ENCODE measurements around the gene CFAP90. TPM values are rescaled to one million over a fixed set of nuclear protein-coding genes. Genes with fewer than 3 reads are reported as not detected.
A peak's percentile ranks its signal among the peaks of the same experiment; 100 is the strongest.

CFAP90 gene
- total RNA-seq, 1 donor from 2014 or later = 0.64 TPM

DNA sequence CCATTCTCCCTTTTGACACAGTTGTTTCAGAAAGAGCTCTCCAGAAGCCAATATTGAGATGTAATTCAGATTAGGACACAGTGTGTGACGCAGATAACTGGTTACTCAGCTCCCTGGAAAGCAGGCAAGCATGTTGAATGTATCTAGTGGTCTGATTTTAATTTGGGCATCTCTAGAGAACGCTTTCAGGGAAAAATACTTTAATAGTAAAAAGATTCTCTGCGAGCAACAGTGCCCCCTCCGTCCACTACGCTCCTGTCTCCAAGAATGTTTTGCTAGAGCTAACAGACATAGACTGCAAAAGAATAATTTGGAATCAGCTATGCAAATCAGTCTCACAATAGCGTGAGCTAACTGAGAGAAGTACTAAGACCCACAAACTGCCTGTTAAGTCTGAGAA, 23.3 kb downstream of the CFAP90 start:
- no peak overlapping the region for H3K4me3 ChIP-seq (ENCODE audit: insufficient read depth, low read depth, low read length)
- Mint-ChIP-seq H3K36me3 (ENCODE audit: low read depth, unreplicated experiment) (no peaks in the 10 kb centered on the region), H3K27ac (ENCODE audit: unreplicated experiment) (no peak overlapping the region), H3K4me3 (ENCODE audit: unreplicated experiment) (no peak overlapping the region), H3K27me3 (ENCODE audit: low read depth, unreplicated experiment) (peaks cover 7% of the 10 kb centered on the region), H3K9me3 (ENCODE audit: unreplicated experiment) (no peaks in the 10 kb centered on the region), H3K4me1 (ENCODE audit: low read depth, unreplicated experiment) (no peaks in the 10 kb centered on the region)
- no peaks in the 10 kb centered on the region for H3K79me2 ChIP-seq (ENCODE audit: insufficient read depth, low read length)
- no peak overlapping the region for H3K27ac ChIP-seq (ENCODE audit: low read depth, low read length)
- no peaks in the 10 kb centered on the region for H3K9me3 ChIP-seq (ENCODE audit: insufficient read depth, low read depth, low read length)
- H3K27me3 ChIP-seq (ENCODE audit: insufficient read depth, low read length) = no peaks in the 10 kb centered on the region
- no peaks in the 10 kb centered on the region for H4K20me1 ChIP-seq (ENCODE audit: insufficient read depth, low read length)
- no peaks in the 10 kb centered on the region for H3K36me3 ChIP-seq (ENCODE audit: insufficient read depth, low read length)
- no peak overlapping the region for H3K9ac ChIP-seq (ENCODE audit: low read length)
- TF ChIP-seq, protein P1, sequence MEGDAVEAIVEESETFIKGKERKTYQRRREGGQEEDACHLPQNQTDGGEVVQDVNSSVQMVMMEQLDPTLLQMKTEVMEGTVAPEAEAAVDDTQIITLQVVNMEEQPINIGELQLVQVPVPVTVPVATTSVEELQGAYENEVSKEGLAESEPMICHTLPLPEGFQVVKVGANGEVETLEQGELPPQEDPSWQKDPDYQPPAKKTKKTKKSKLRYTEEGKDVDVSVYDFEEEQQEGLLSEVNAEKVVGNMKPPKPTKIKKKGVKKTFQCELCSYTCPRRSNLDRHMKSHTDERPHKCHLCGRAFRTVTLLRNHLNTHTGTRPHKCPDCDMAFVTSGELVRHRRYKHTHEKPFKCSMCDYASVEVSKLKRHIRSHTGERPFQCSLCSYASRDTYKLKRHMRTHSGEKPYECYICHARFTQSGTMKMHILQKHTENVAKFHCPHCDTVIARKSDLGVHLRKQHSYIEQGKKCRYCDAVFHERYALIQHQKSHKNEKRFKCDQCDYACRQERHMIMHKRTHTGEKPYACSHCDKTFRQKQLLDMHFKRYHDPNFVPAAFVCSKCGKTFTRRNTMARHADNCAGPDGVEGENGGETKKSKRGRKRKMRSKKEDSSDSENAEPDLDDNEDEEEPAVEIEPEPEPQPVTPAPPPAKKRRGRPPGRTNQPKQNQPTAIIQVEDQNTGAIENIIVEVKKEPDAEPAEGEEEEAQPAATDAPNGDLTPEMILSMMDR (IDR thresholded peaks at IDR 0.05; ENCODE audit: insufficient read depth, low read depth, low read length) = peak; percentile 36
- no peak for TF ChIP-seq EZH2 (IDR thresholded peaks at IDR 0.05; ENCODE audit: insufficient read depth, low read length)
- no peak for FAIRE-seq
- no peaks in the 10 kb centered on the region for H3K4me1 ChIP-seq (ENCODE audit: insufficient read depth, low read length)
- H2AFZ ChIP-seq (ENCODE audit: low read depth, low read length) = no peak overlapping the region
- H3K4me2 ChIP-seq (ENCODE audit: low read length) = no peak overlapping the region
- DNase-seq (ENCODE audit: low read depth) = no peak

DNA sequence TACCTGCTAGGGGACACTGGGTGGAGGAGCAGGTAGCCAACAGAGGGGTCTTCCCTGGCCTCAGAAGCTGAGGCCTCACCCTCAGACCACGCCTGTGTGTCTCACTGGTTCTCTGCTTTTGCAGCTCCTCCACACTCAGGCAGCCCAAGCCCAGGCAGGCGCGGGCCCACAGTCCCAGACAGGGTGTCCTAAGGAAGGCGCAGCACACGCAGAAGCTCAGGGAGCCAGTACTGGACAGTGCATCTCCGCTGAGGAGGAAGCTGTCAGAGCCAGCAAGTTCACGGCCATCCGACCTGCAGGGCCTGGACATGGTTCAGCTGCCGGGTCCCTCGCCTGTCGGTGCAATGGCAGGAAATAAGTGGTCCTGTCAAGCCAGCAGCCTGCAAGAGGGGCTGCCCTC, 25.3 kb downstream of the CFAP90 start:
- no peak overlapping the region for H3K4me3 Mint-ChIP-seq (ENCODE audit: unreplicated experiment)
- H4K20me1 ChIP-seq (ENCODE audit: insufficient read depth, low read length) = no peaks in the 10 kb centered on the region
- no peak overlapping the region for H3K27ac ChIP-seq (ENCODE audit: low read depth, low read length)
- H3K4me1 Mint-ChIP-seq (ENCODE audit: low read depth, unreplicated experiment) = no peaks in the 10 kb centered on the region
- H3K79me2 ChIP-seq (ENCODE audit: insufficient read depth, low read length) = no peaks in the 10 kb centered on the region
- H3K4me1 ChIP-seq (ENCODE audit: insufficient read depth, low read length) = no peaks in the 10 kb centered on the region
- no peak overlapping the region for H3K4me3 ChIP-seq (ENCODE audit: insufficient read depth, low read depth, low read length)
- H3K27me3 Mint-ChIP-seq (ENCODE audit: low read depth, unreplicated experiment) = peaks cover 3% of the 10 kb centered on the region
- H3K36me3 ChIP-seq (ENCODE audit: insufficient read depth, low read length) = no peaks in the 10 kb centered on the region
- H3K4me2 ChIP-seq (ENCODE audit: low read length) = no peak overlapping the region
- H3K27me3 ChIP-seq (ENCODE audit: insufficient read depth, low read length) = no peaks in the 10 kb centered on the region
- TF ChIP-seq, protein P1 (IDR thresholded peaks at IDR 0.05; ENCODE audit: insufficient read depth, low read depth, low read length) = no peak
- no peak for TF ChIP-seq EZH2 (IDR thresholded peaks at IDR 0.05; ENCODE audit: insufficient read depth, low read length)
- H3K27ac Mint-ChIP-seq (ENCODE audit: unreplicated experiment) = no peak overlapping the region
- no peak overlapping the region for H3K9ac ChIP-seq (ENCODE audit: low read length)
- H3K9me3 ChIP-seq (ENCODE audit: insufficient read depth, low read depth, low read length) = no peaks in the 10 kb centered on the region
- no peak overlapping the region for H2AFZ ChIP-seq (ENCODE audit: low read depth, low read length)
- H3K9me3 Mint-ChIP-seq (ENCODE audit: unreplicated experiment) = no peaks in the 10 kb centered on the region
- FAIRE-seq (no peak), DNase-seq (ENCODE audit: low read depth) (no peak)
- no peaks in the 10 kb centered on the region for H3K36me3 Mint-ChIP-seq (ENCODE audit: low read depth, unreplicated experiment)

DNA sequence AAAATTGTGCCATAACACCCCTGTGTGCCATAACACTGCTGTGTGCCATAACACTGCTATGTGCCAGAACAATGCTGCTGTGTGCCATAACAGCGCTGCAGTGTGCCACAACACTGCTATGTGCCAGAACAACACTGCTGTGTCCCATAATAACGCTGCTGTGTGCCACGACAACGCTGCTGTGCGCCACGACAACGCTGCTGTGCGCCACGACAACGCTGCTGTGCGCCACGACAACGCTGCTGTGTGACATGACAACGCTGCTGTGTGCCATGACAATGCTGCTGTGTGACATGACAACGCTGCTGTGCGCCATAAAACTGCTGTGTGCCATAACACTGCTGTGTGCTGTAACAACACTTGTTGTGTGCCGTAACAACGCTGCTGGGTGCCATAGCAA, 25.9 kb downstream of the CFAP90 start:
- FAIRE-seq = no peak
- Histone ChIP-seq H4K20me1 (ENCODE audit: insufficient read depth, low read length) (no peaks in the 10 kb centered on the region), H3K36me3 (ENCODE audit: insufficient read depth, low read length) (no peaks in the 10 kb centered on the region), H3K79me2 (ENCODE audit: insufficient read depth, low read length) (no peaks in the 10 kb centered on the region), H3K4me2 (ENCODE audit: low read length) (no peak overlapping the region), H3K27ac (ENCODE audit: low read depth, low read length) (no peak overlapping the region), H2AFZ (ENCODE audit: low read depth, low read length) (no peak overlapping the region), H3K9ac (ENCODE audit: low read length) (no peak overlapping the region), H3K4me3 (ENCODE audit: insufficient read depth, low read depth, low read length) (no peak overlapping the region), H3K27me3 (ENCODE audit: insufficient read depth, low read length) (no peaks in the 10 kb centered on the region), H3K9me3 (ENCODE audit: insufficient read depth, low read depth, low read length) (no peaks in the 10 kb centered on the region), H3K4me1 (ENCODE audit: insufficient read depth, low read length) (no peaks in the 10 kb centered on the region)
- Mint-ChIP-seq H3K9me3 (ENCODE audit: unreplicated experiment) (no peaks in the 10 kb centered on the region), H3K4me1 (ENCODE audit: low read depth, unreplicated experiment) (no peaks in the 10 kb centered on the region), H3K36me3 (ENCODE audit: low read depth, unreplicated experiment) (no peaks in the 10 kb centered on the region), H3K4me3 (ENCODE audit: unreplicated experiment) (no peak overlapping the region), H3K27me3 (ENCODE audit: low read depth, unreplicated experiment) (peaks cover 3% of the 10 kb centered on the region), H3K27ac (ENCODE audit: unreplicated experiment) (no peak overlapping the region)
- no peak for DNase-seq (ENCODE audit: low read depth)
- TF ChIP-seq, protein P1 (IDR thresholded peaks at IDR 0.05; ENCODE audit: insufficient read depth, low read depth, low read length) = no peak
- TF ChIP-seq EZH2 (IDR thresholded peaks at IDR 0.05; ENCODE audit: insufficient read depth, low read length) = no peak

Data from astrocyte (in vitro differentiated cells and primary cell).